ENCODE results near the gene FGF12.

GRCh38 chr3:192372616-192373015 lies 354.7 kb downstream of the FGF12 start:
- TF ChIP-seq HDGF (IDR thresholded peaks at IDR 0.05; ENCODE audit: borderline replicate concordance) (no peak), LEF1 (IDR thresholded peaks at IDR 0.05; ENCODE audit: borderline replicate concordance) (no peak), SUZ12 (IDR thresholded peaks at IDR 0.05) (no peak), FOXM1 (IDR thresholded peaks at IDR 0.05; ENCODE audit: borderline replicate concordance) (no peak), TARDBP (IDR thresholded peaks at IDR 0.05) (no peak), BHLHE40 (IDR thresholded peaks at IDR 0.05; ENCODE audit: borderline replicate concordance) (no peak), SP1 (IDR thresholded peaks at IDR 0.05) (no peak), CTBP1 (IDR thresholded peaks at IDR 0.05; ENCODE audit: borderline replicate concordance) (no peak), FOXA1 (IDR thresholded peaks at IDR 0.05) (no peak), NFRKB (IDR thresholded peaks at IDR 0.05) (no peak), ELF4 (IDR thresholded peaks at IDR 0.05) (no peak)
